Stimulated activated CD4-positive, alpha-beta T cell treated with anti-CD3 and anti-CD28 coated beads, Interleukin-4, amount 100 ng/mL, for 4 hours (primary cell): ENCODE measurements around the gene FOXO3.
"Not testable (repeated sequence)": the region's sequence is repeated elsewhere in the genome, so short reads cannot be mapped to it uniquely, and the experiment has no call there.

Experiments used
- DNase-seq, 2 experiments: peaks; one replicate each; pipeline ENCODE4 v3.0.0-alpha.2; 2020

FOXO3 gene

GRCh38 chr6:108560463-108561308, at the start of gene FOXO3:
TSS of gene FOXO3 (plus strand) at chr6:108560917. CDS start at chr6:108561209, 292 bp downstream.
- DNase-seq, result peak; percentile 57 to 58

GRCh38 chr6:108518714-108519576, 41.8 kb upstream of the FOXO3 start:
- no peak for DNase-seq

DNA sequence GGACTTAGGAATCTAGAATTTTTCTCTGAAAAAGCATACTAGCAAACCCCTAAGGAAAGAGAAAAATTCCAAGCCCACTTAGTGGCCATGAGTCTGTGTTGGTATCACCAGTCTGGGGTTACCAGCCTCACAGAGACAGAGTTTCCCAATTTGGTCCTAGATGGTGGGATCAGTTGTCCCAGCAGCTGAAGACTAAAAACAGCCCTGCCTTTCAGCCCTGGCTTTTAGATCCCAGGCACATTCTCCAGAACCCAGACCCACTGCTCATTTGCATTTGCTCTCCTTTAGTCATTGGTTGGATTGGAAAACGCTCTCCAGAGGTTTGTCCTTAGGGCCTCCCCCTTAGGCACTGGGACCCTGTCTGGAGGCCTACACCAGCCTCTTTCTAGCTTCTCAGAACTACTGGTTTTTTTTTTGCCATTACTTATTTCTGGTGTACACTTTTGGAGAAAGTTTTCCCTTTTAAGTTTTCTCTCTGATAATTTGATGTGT, 39.1 kb upstream of the FOXO3 start:
- DNase-seq, result no peak

GRCh38 chr6:108523697-108524096, 37.0 kb upstream of the FOXO3 start:
- DNase-seq, result no peak

- no peak for DNase-seq
Observed at GRCh38 chr6:108524528-108525248, 36.0 kb upstream of the FOXO3 start.

GRCh38 chr6:108526739-108527174, 34.0 kb upstream of the FOXO3 start:
- DNase-seq, result no peak

GRCh38 chr6:108528878-108529277, 31.8 kb upstream of the FOXO3 start:
- no peak for DNase-seq

- DNase-seq, result no peak
Observed at GRCh38 chr6:108531332-108531731, 29.4 kb upstream of the FOXO3 start.

- DNase-seq, result no peak
Observed at GRCh38 chr6:108535114-108535742, 25.5 kb upstream of the FOXO3 start.

GRCh38 chr6:108535920-108536535, 24.7 kb upstream of the FOXO3 start:
- not testable (repeated sequence) for DNase-seq

GRCh38 chr6:108541843-108542759, 18.6 kb upstream of the FOXO3 start:
- DNase-seq, result peak; percentile 57 to 65

GRCh38 chr6:108543175-108543940, 17.4 kb upstream of the FOXO3 start:
- no peak for DNase-seq

GRCh38 chr6:108544606-108545005, 16.1 kb upstream of the FOXO3 start:
- DNase-seq, result no peak

- DNase-seq, result no peak
Observed at GRCh38 chr6:108546079-108547049, 14.4 kb upstream of the FOXO3 start.

DNA sequence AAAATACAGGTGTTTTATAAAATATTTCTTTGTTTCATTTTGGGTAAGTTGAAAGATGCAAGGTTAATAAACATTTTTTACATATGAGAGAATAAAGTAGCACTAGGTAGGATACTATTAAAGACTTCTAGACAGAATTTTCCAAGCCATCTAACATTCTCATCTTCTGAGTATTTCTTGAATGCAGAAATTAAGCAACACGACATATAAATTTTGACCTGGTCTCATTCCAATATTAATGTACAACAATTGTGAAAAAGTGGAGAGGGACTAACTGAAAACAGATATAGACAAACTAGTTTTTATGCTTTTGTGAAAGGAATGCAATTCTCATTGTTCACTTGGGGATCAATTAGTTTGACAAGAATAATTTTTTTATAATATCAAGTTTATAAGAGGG, 11.5 kb upstream of the FOXO3 start:
- no peak for DNase-seq

GRCh38 chr6:108549741-108550140, 11.0 kb upstream of the FOXO3 start:
- no peak for DNase-seq

DNA sequence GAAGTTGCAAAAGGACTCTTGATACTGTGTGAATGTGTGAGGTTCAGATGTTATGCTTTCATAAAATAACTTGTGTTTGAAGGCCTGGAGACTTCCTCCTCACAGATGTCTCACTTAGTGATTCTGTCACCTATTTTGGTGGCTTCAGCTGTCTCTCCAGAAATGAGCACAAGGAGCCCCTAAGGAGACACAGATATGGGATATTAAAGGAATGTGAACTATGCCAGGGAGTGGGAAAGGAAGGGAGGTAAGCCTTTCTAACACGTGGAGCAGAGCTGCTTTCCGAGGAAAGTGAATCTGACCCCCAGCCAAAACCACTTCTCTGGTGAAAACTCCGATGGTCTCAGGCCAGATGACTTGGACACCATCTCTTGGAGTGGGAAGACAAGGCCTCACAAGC, 10.5 kb upstream of the FOXO3 start:
- DNase-seq, result no peak

- no peak for DNase-seq
Observed at GRCh38 chr6:108555399-108556052, 5.2 kb upstream of the FOXO3 start.
